A549 (cell line): Measurements from ENCODE around the gene GBX2.

Source experiments
- CHD2 ChIP-seq: fragments of 150-350 bp; IDR thresholded peaks from 2 replicates; pipeline ENCODE4 v1.6.1; 2014; ENCODE audit warnings: low read length; ENCODE audit not compliant: partially characterized antibody
- CTCF ChIP-seq: fragments of >200 bp; sonication (Bioruptor Twin); formaldehyde crosslinking; IDR thresholded peaks from 3 replicates; pipeline ENCODE4 v1.5.1; 2016

GRCh38 chr2:236175548-236176150, 7.5 kb upstream of the GBX2 start:
- TF ChIP-seq CTCF (no peak), CHD2 (no peak)
